ENCODE results near the gene RASGRP3.

DNA sequence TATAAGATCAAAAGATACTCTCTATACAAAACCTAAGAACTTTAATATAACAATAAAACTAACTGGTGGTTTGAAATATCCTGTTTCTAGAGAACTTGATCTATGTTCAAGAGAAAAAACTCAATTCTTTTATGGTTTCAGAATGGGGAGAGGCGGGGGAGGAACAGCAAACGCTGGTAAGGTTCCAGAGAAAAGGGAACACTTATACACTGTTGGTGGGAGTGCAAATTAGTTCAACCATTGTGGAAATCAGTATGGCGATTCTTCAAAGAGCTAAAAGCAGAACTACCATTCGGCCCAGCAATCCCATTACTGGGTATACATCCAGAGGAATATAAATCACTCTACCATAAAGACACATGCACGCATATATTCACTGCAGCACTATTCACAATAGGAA, 105.4 kb downstream of the RASGRP3 start:
- TF ChIP-seq, protein P1, sequence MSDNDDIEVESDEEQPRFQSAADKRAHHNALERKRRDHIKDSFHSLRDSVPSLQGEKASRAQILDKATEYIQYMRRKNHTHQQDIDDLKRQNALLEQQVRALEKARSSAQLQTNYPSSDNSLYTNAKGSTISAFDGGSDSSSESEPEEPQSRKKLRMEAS (IDR thresholded peaks at IDR 0.05; ENCODE audit: low read depth), result no peak
- TF ChIP-seq MEF2A (IDR thresholded peaks at IDR 0.05; ENCODE audit: borderline replicate concordance, low read depth), result no peak
- TF ChIP-seq, protein P2, sequence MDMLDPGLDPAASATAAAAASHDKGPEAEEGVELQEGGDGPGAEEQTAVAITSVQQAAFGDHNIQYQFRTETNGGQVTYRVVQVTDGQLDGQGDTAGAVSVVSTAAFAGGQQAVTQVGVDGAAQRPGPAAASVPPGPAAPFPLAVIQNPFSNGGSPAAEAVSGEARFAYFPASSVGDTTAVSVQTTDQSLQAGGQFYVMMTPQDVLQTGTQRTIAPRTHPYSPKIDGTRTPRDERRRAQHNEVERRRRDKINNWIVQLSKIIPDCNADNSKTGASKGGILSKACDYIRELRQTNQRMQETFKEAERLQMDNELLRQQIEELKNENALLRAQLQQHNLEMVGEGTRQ (IDR thresholded peaks at IDR 0.05; ENCODE audit: borderline replicate concordance, low read depth, low read length), result no peak
- TF ChIP-seq, protein P3, sequence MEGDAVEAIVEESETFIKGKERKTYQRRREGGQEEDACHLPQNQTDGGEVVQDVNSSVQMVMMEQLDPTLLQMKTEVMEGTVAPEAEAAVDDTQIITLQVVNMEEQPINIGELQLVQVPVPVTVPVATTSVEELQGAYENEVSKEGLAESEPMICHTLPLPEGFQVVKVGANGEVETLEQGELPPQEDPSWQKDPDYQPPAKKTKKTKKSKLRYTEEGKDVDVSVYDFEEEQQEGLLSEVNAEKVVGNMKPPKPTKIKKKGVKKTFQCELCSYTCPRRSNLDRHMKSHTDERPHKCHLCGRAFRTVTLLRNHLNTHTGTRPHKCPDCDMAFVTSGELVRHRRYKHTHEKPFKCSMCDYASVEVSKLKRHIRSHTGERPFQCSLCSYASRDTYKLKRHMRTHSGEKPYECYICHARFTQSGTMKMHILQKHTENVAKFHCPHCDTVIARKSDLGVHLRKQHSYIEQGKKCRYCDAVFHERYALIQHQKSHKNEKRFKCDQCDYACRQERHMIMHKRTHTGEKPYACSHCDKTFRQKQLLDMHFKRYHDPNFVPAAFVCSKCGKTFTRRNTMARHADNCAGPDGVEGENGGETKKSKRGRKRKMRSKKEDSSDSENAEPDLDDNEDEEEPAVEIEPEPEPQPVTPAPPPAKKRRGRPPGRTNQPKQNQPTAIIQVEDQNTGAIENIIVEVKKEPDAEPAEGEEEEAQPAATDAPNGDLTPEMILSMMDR (IDR thresholded peaks at IDR 0.05), result no peak

All from SK-N-SH (cell line).